Osteocyte (in vitro differentiated cells): ENCODE measurements around the gene DPEP2. TPM values are rescaled to one million over a fixed set of nuclear protein-coding genes. Genes with fewer than 3 reads are reported as not detected.

Experiments
- DNase-seq: peaks from one replicate; pipeline ENCODE4 v3.0.0; 2021; ENCODE audit warnings: mixed read lengths; ENCODE audit not compliant: unreplicated experiment; ENCODE audit errors: extremely low spot score
- H3K27ac Mint-ChIP-seq: one replicate; pipeline ENCODE4 v1.8.0; 2021; ENCODE audit warnings: mild to moderate bottlenecking, mixed read lengths; ENCODE audit not compliant: unreplicated experiment
- H3K27me3 Mint-ChIP-seq: one replicate; pipeline ENCODE4 v1.8.0; 2021; ENCODE audit warnings: mixed read lengths; ENCODE audit not compliant: unreplicated experiment
- H3K36me3 Mint-ChIP-seq: one replicate; pipeline ENCODE4 v1.8.0; 2021; ENCODE audit warnings: mixed read lengths; ENCODE audit not compliant: unreplicated experiment
- H3K4me1 Mint-ChIP-seq: one replicate; pipeline ENCODE4 v1.8.0; 2021; ENCODE audit warnings: mixed read lengths; ENCODE audit not compliant: unreplicated experiment
- H3K4me3 Mint-ChIP-seq: one replicate; pipeline ENCODE4 v1.8.0; 2021; ENCODE audit warnings: mild to moderate bottlenecking, moderate library complexity, mixed read lengths; ENCODE audit not compliant: unreplicated experiment
- H3K9me3 Mint-ChIP-seq: one replicate; pipeline ENCODE4 v1.8.0; 2021; ENCODE audit warnings: mixed read lengths; ENCODE audit not compliant: unreplicated experiment
- total RNA-seq: library from RNA; stranded (reverse); gene quantifications from 2 replicates; pipeline ENCODE4 v1.2.1, GENCODE V29; 2021
- TF ChIP-seq, protein P1 (sequence below): fragments of 200-600 bp; sonication (generic); IDR thresholded peaks from 2 replicates; pipeline ENCODE4 v1.5.0; 2021; ENCODE audit warnings: antibody characterized with exemption, mild to moderate bottlenecking, moderate library complexity

Gene DPEP2
- total RNA-seq, 1 donor from 2014 or later, result not detected

DNA sequence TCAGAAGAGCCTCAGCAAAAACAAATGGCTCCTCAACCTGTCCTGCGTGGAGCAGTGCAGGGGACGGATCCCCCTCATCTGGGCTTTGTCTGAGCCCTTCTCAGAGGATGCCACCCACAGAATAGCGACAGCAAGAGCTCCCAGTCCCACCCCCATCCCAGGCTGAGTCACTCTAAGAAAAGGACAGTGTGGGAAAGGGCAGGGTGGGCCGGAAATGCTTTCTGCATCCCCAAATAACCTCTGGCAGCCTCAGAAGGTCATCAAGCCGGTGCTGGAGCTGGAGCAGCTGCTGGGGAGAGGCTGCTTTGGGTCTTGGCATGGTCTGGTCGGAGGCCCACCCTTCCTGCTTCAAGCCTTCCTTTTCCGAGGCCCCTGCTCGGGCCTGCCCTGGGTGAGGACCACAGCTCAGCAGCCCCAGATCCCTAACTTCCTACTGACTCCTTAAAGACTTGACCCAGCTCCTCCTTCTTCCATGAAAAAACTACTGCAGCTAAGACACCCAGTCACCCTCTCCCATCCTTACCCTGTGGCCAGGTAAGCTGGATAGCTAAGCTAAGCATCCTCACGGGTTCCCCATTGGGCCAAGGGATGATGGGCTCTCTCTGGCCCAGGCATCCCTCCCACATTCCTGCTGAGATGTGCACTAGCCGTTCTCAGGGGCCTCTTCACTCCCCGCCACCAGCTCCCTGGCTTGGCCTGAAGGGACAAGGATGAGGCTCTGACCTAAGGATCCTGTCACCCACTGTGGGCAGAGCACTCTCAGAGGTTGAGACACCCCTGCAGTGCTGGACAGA, 39.6 kb downstream of the DPEP2 start:
- TF ChIP-seq, protein P1, sequence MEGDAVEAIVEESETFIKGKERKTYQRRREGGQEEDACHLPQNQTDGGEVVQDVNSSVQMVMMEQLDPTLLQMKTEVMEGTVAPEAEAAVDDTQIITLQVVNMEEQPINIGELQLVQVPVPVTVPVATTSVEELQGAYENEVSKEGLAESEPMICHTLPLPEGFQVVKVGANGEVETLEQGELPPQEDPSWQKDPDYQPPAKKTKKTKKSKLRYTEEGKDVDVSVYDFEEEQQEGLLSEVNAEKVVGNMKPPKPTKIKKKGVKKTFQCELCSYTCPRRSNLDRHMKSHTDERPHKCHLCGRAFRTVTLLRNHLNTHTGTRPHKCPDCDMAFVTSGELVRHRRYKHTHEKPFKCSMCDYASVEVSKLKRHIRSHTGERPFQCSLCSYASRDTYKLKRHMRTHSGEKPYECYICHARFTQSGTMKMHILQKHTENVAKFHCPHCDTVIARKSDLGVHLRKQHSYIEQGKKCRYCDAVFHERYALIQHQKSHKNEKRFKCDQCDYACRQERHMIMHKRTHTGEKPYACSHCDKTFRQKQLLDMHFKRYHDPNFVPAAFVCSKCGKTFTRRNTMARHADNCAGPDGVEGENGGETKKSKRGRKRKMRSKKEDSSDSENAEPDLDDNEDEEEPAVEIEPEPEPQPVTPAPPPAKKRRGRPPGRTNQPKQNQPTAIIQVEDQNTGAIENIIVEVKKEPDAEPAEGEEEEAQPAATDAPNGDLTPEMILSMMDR, result no peak
- no peak overlapping the region for H3K4me3 Mint-ChIP-seq
- H3K4me1 Mint-ChIP-seq, result peaks cover 32% of the 10 kb centered on the region
- peaks cover 37% of the 10 kb centered on the region for H3K36me3 Mint-ChIP-seq
- no peaks in the 10 kb centered on the region for H3K27me3 Mint-ChIP-seq
- H3K9me3 Mint-ChIP-seq, result no peaks in the 10 kb centered on the region
- H3K27ac Mint-ChIP-seq, result peak overlapping the region; percentile 68
- no peak for DNase-seq

DNA sequence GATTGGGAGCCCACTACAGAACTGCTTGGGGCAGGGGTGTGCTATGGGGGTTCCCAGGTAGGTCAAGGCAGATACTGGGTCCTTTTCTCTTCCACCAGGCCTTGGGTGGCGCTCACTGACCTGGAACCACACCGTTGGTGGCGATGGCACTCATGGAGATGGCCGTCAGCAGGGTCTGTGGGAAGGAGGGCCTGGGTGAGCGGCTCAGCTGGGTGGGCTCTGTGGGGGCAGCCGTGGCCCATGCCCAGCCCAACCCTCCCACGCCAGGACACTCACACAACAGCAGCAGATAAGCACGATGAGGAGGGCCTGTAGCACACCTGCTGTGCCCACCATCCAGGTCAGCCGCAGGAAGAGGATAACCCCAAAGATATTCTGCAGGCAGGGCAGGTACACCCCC, 41.7 kb downstream of the DPEP2 start:
- TF ChIP-seq, protein P1, result no peak
- H3K36me3 Mint-ChIP-seq, result peaks cover 41% of the 10 kb centered on the region
- peaks cover 26% of the 10 kb centered on the region for H3K4me1 Mint-ChIP-seq
- no peak overlapping the region for H3K4me3 Mint-ChIP-seq
- H3K27me3 Mint-ChIP-seq, result no peaks in the 10 kb centered on the region
- H3K27ac Mint-ChIP-seq, result no peak overlapping the region
- no peak for DNase-seq
- no peaks in the 10 kb centered on the region for H3K9me3 Mint-ChIP-seq

DNA sequence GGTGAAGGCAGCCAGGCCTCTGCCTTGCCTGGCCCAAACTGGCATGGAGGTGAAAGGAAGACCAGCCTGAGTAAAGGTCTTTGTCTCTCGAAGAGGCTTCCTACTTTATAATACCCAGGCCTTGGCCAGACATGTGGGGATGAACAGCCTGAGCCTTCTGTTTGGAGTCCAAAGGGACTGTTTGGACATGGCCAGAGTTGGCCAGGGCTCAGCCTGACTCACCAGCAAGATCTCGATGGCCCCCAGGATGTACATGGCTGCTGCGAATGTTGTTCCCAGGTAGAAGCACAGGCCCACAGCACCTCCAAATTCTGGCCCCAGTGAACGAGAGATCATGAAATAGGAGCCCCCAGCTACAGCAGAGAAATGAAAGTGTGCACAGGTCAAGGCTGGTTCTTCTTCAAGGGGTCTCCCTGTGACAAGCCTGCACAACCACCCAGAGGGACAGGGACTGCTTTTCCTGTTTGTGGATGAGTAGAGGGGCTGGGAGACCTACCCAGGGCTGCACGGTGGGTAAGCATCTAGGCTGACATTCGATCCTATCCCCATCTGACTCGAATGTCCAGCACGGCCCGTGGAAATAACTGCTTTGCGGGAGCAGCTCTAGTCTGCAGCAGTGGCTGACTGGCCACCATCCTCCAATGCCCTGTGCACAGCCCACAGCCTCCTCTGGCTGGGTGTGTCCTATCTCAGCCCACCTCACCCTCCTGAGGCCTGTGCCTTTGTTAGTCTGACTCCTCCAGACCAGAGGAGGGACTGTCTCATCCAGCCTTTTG, 44.7 kb downstream of the DPEP2 start:
- Mint-ChIP-seq H3K9me3 (no peaks in the 10 kb centered on the region), H3K36me3 (peaks cover 29% of the 10 kb centered on the region), H3K27ac (no peak overlapping the region), H3K27me3 (no peaks in the 10 kb centered on the region), H3K4me1 (peaks cover 9% of the 10 kb centered on the region), H3K4me3 (no peak overlapping the region)
- DNase-seq, result no peak
- TF ChIP-seq, protein P1, result no peak

DNA sequence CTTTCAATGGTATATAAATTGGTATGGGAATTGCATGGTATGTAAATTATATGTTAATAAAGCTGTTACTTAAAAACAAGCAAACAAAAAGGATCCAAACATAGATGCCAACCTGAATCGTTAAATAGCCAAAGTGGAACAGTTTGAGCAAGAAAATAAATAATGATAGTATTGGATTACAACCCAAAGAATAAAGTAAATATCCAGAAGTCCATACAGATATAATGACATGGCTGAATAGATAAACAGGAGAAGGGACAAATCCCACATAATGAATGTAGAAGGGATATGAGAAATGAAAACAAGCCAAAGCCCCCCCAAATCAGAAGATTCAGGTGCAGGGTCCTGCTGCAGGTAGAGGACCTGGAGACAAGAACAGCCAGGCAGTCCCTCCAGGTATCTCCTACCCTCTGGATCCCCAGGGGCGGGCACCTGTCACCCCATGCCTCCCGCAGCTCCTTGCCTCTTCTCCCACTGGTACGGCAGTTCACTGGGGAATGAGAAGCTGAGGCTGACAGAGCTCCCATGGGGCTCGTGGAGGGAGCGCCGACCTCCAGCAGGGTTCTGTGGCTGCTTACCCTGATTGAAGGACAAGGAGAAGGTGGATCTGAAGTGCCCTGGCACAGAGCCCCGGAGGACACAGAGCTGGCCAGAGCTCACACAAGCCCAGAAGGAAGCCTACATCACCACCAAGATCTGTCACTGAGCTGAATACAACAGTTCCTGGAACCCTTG, 45.5 kb downstream of the DPEP2 start:
- TF ChIP-seq, protein P1, result no peak
- Mint-ChIP-seq H3K27ac (no peak overlapping the region), H3K9me3 (no peaks in the 10 kb centered on the region)

More for the DNA sequence above, 45.5 kb downstream of the DPEP2 start:
- H3K27me3 Mint-ChIP-seq, result no peaks in the 10 kb centered on the region
- DNase-seq, result no peak
- peaks cover 29% of the 10 kb centered on the region for H3K36me3 Mint-ChIP-seq
- peaks cover 3% of the 10 kb centered on the region for H3K4me1 Mint-ChIP-seq
- no peak overlapping the region for H3K4me3 Mint-ChIP-seq
